SJSA1 (cell line): ENCODE measurements around the gene BACH2. TPM values are rescaled to one million over a fixed set of nuclear protein-coding genes. Genes with fewer than 3 reads are reported as not detected.
"Not testable (repeated sequence)": the region's sequence is repeated elsewhere in the genome, so short reads cannot be mapped to it uniquely, and the experiment has no call there.

Source experiments
- DNase-seq, 2 experiments: peaks; one replicate each; pipeline ENCODE4 v3.0.0-alpha.2; 2015 to 2020; ENCODE audit warnings: low spot score in 2 of 2, low read depth in 1 of 2
- H3K27ac ChIP-seq: fragments of 250-450 bp; sonication (Bioruptor Pico); 2 replicates; pipeline ENCODE4 v1.5.1; 2020; ENCODE audit warnings: mild to moderate bottlenecking, moderate library complexity
- H3K27me3 ChIP-seq: fragments of 250-450 bp; sonication (Bioruptor Pico); replicated peaks from 2 replicates; pipeline ENCODE4 v1.5.1; 2020; ENCODE audit warnings: mild to moderate bottlenecking, moderate library complexity
- H3K36me3 ChIP-seq: fragments of 250-450 bp; sonication (Bioruptor Pico); 2 replicates; pipeline ENCODE4 v1.5.1; 2020; ENCODE audit warnings: mild to moderate bottlenecking
- H3K4me1 ChIP-seq: fragments of 250-450 bp; sonication (Bioruptor Pico); replicated peaks from 2 replicates; pipeline ENCODE4 v1.6.1; 2021; ENCODE audit warnings: mild to moderate bottlenecking
- H3K4me3 ChIP-seq: fragments of 250-450 bp; sonication (Bioruptor Pico); 2 replicates; pipeline ENCODE4 v1.5.1; 2020; ENCODE audit warnings: mild to moderate bottlenecking
- H3K9me3 ChIP-seq: fragments of 250-450 bp; sonication (Bioruptor Pico); replicated peaks from 2 replicates; pipeline ENCODE4 v1.5.1; 2020; ENCODE audit warnings: mild to moderate bottlenecking
- total RNA-seq: library from RNA; depleted of rRNA; stranded (reverse); fragments of >200 nt; shearing (Covaris generic); gene quantifications from 2 replicates; pipeline ENCODE4 v1.2.3, GENCODE V29; 2014

Gene BACH2
- total RNA-seq, 1 experiment from 2014 or later, result 1.3 TPM

GRCh38 chr6:90068703-90069523, 227.7 kb downstream of the BACH2 start:
- no peaks in the 10 kb centered on the region for H3K36me3 ChIP-seq
- no peaks in the 10 kb centered on the region for H3K9me3 ChIP-seq
- DNase-seq, result peak in 1 of 2 experiments; percentile 56
- H3K4me3 ChIP-seq, result no peak overlapping the region
- peak overlapping the region; percentile 24 for H3K27ac ChIP-seq
- H3K4me1 ChIP-seq, result peaks cover 60% of the 10 kb centered on the region
- H3K27me3 ChIP-seq, result no peaks in the 10 kb centered on the region

GRCh38 chr6:90068264-90068663, 228.4 kb downstream of the BACH2 start:
- peak; percentile 86 to 92 for DNase-seq
- Histone ChIP-seq H3K36me3 (no peaks in the 10 kb centered on the region), H3K4me3 (no peak overlapping the region), H3K9me3 (no peaks in the 10 kb centered on the region), H3K4me1 (peaks cover 54% of the 10 kb centered on the region), H3K27ac (no peak overlapping the region), H3K27me3 (no peaks in the 10 kb centered on the region)

- Histone ChIP-seq H3K4me3 (no peak overlapping the region), H3K9me3 (no peaks in the 10 kb centered on the region), H3K27me3 (no peaks in the 10 kb centered on the region), H3K27ac (no peak overlapping the region), H3K36me3 (no peaks in the 10 kb centered on the region), H3K4me1 (peaks cover 48% of the 10 kb centered on the region)
- DNase-seq, result no peak
Measured at GRCh38 chr6:90066697-90067096, 229.9 kb downstream of the BACH2 start.

- Histone ChIP-seq H3K9me3 (no peaks in the 10 kb centered on the region), H3K4me3 (no peak overlapping the region), H3K36me3 (no peaks in the 10 kb centered on the region), H3K27ac (no peak overlapping the region), H3K27me3 (no peaks in the 10 kb centered on the region), H3K4me1 (peaks cover 35% of the 10 kb centered on the region)
- DNase-seq, result no peak
Measured at GRCh38 chr6:90065173-90065572, 231.5 kb downstream of the BACH2 start.

- Histone ChIP-seq H3K4me1 (peaks cover 10% of the 10 kb centered on the region), H3K36me3 (no peaks in the 10 kb centered on the region), H3K4me3 (no peak overlapping the region), H3K27me3 (no peaks in the 10 kb centered on the region), H3K9me3 (no peaks in the 10 kb centered on the region), H3K27ac (no peak overlapping the region)
- no peak for DNase-seq
Measured at GRCh38 chr6:90062667-90063066, 234.0 kb downstream of the BACH2 start.

DNA sequence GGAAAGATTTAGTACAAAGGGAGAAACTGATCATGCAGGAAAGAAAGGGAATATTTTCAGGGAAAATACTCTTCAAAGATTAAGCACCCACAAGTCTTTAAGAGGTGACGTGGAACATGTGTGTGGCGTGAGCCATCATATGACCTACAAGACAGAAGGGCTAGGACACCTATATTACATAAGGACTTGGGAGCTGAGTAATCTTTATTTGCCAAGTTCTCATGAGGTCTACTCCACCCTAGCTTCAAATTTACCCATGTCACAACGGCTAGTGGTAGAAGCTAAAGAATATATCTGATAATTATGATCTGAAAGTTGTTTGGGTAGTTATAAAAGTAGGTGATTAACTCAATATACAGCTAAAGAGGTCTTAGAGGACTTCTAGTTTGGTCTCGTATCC, 234.6 kb downstream of the BACH2 start:
- Histone ChIP-seq H3K36me3 (no peaks in the 10 kb centered on the region), H3K27ac (no peak overlapping the region), H3K4me3 (no peak overlapping the region), H3K9me3 (no peaks in the 10 kb centered on the region), H3K4me1 (peaks cover 4% of the 10 kb centered on the region), H3K27me3 (no peaks in the 10 kb centered on the region)
- DNase-seq, result no peak

DNA sequence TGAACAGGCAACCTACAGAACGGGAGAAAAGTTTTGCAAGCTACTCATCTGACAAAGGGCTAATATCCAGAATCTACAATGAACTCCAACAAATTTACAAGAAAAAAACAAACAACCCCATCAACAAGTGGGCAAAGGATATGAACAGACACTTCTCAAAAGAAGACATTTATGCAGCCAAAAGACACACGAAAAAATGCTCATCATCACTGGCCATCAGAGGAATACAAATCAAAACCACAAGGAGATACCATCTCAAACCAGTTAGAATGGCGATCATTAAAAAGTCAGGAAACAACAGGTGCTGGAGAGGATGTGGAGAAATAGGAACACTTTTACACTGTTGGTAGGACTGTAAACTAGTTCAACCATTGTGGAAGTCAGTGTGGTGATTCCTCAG, 237.5 kb downstream of the BACH2 start:
- H3K27ac ChIP-seq, H3K27me3 ChIP-seq, H3K36me3 ChIP-seq, H3K4me3 ChIP-seq, DNase-seq, H3K9me3 ChIP-seq, H3K4me1 ChIP-seq: not testable (repeated sequence)

DNA sequence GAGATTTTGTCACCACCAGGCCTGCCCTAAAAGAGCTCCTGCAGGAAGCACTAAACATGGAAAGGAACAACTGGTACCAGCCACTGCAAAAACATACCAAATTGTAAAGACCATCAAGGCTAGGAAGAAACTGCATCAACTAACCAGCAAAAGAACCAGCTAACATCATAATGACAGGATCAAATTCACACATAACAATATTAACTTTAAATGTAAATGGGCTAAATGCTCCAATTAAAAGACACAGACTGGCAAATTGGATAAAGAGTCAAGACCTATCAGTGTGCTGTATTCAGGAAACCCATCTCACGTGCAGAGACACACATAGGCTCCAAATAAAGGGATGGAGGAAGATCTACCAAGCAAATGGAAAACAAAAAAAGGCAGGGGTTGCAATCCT, 240.7 kb downstream of the BACH2 start:
- H3K9me3 ChIP-seq, H3K27me3 ChIP-seq, H3K27ac ChIP-seq, H3K4me3 ChIP-seq, DNase-seq, H3K36me3 ChIP-seq, H3K4me1 ChIP-seq: not testable (repeated sequence)

DNA sequence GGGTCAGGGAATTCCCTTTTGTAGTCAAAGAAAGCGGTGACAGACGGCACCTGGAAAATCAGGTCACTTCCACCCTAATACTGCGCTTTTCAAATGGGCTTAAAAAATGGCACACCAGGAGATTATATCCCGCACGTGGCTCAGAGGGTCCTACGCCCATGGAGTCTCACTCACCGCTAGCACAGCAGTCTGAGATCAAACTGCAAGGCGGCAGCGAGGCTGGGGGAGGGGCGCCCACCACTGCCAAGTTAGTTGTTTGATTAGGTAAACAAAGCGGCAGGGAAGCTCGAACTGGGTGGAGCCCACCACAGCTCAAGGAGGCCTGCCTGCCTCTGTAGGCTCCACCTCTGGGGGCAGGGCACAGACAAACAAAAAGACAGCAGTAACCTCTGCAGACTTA, 242.4 kb downstream of the BACH2 start:
- H3K4me3 ChIP-seq, DNase-seq, H3K36me3 ChIP-seq, H3K27ac ChIP-seq, H3K27me3 ChIP-seq, H3K9me3 ChIP-seq, H3K4me1 ChIP-seq: not testable (repeated sequence)

- H3K4me1 ChIP-seq, result no peaks in the 10 kb centered on the region
- H3K27ac ChIP-seq, result no peak overlapping the region
- H3K27me3 ChIP-seq, result no peaks in the 10 kb centered on the region
- no peaks in the 10 kb centered on the region for H3K36me3 ChIP-seq
- H3K4me3 ChIP-seq, result no peak overlapping the region
- DNase-seq, result no peak
- peaks cover 5% of the 10 kb centered on the region; the same call in 1 of the 2 replicates for H3K9me3 ChIP-seq
Measured at GRCh38 chr6:90053614-90054013, 243.0 kb downstream of the BACH2 start.

DNA sequence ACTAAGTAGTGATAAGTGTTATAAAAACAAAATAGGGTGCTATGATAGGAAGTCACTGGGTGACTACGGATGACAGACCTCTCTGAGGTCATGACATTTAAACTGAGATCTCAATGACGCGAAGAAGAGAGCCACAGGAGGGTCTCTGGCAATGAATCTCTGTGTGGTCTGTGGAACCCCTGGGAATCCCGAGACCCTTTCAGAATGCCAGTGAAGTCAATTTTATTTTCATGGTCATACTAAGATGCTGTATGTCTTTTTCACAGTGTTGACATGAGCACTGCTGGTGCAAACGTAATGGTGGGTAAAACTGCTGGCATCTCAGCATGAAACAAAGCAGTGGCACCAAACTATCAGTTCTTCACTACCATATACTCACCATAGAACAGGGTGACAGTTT, 247.3 kb downstream of the BACH2 start:
- Histone ChIP-seq H3K27ac (no peak overlapping the region), H3K4me3 (no peak overlapping the region), H3K36me3 (no peaks in the 10 kb centered on the region), H3K27me3 (no peaks in the 10 kb centered on the region), H3K9me3 (peaks cover 5% of the 10 kb centered on the region; the same call in 1 of the 2 replicates), H3K4me1 (peaks cover 13% of the 10 kb centered on the region)
- DNase-seq, result no peak

GRCh38 chr6:90048206-90048967, 248.3 kb downstream of the BACH2 start:
- Histone ChIP-seq H3K27ac (no peak overlapping the region), H3K4me1 (peaks cover 18% of the 10 kb centered on the region), H3K36me3 (no peaks in the 10 kb centered on the region), H3K27me3 (no peaks in the 10 kb centered on the region), H3K9me3 (peaks cover 1% of the 10 kb centered on the region; the same call in 1 of the 2 replicates), H3K4me3 (no peak overlapping the region)
- DNase-seq, result no peak

- Histone ChIP-seq H3K4me3 (no peak overlapping the region), H3K27me3 (no peaks in the 10 kb centered on the region), H3K4me1 (peaks cover 23% of the 10 kb centered on the region), H3K9me3 (no peaks in the 10 kb centered on the region; the same call in 1 of the 2 replicates), H3K27ac (0 out of 2 replicates have a peak overlapping the region, but pooled peaks have one; percentile 34), H3K36me3 (no peaks in the 10 kb centered on the region)
- DNase-seq, result no peak
Measured at GRCh38 chr6:90045535-90045934, 251.1 kb downstream of the BACH2 start.

- Histone ChIP-seq H3K4me1 (peaks cover 28% of the 10 kb centered on the region), H3K27me3 (no peaks in the 10 kb centered on the region), H3K36me3 (no peaks in the 10 kb centered on the region), H3K4me3 (no peak overlapping the region), H3K27ac (peak overlapping the region; percentile 34; the same call in 1 of the 2 replicates), H3K9me3 (no peaks in the 10 kb centered on the region; the same call in 1 of the 2 replicates)
- peak in 1 of 2 experiments; percentile 47 for DNase-seq
Measured at GRCh38 chr6:90044833-90045381, 251.7 kb downstream of the BACH2 start.
